OCI-LY7 (cell line): ENCODE results near the gene FOXL3. TPM values are rescaled to one million over a fixed set of nuclear protein-coding genes. Genes with fewer than 3 reads are reported as not detected.

Source experiments
- BruUV-seq: library from RNA; stranded (reverse); fragments of 400-500 nt; replicated peaks from 2 replicates; lab custom pipeline; 2021; lab: Mats Ljungman, UMichigan
- CTCF ChIA-PET: fragments of 300-600 bp; sonication (Branson Sonifier 250); formaldehyde crosslinking; loops from one replicate; lab custom pipeline; 2022; ENCODE audit warnings: antibody characterized with exemption; ENCODE audit not compliant: unreplicated experiment; lab: Charles Lee
- POLR2A ChIA-PET: fragments of 300-600 bp; sonication (Branson Sonifier 250); formaldehyde crosslinking; loops from one replicate; lab custom pipeline; 2022; ENCODE audit warnings: antibody characterized with exemption; lab: Charles Lee
- DNase-seq: peaks from one replicate; pipeline ENCODE4 v3.0.0-alpha.2; 2015; ENCODE audit warnings: low spot score
- H2AFZ ChIP-seq: fragments of 200-600 bp; sonication (generic), shearing (Covaris generic); 2 replicates; pipeline ENCODE4 v1.6.1; 2014; ENCODE audit warnings: mild to moderate bottlenecking, antibody characterized with exemption, low read length, moderate library complexity
- H3K27ac ChIP-seq: fragments of 200-600 bp; sonication (generic); 2 replicates; pipeline ENCODE4 v1.5.1; 2014; ENCODE audit warnings: mixed run types, low read depth, mild to moderate bottlenecking, moderate library complexity, low read length, inconsistent platforms; ENCODE audit not compliant: poor library complexity, severe bottlenecking
- H3K36me3 ChIP-seq: fragments of 200-600 bp; sonication (generic); 2 replicates; pipeline ENCODE4 v1.6.1; 2014; ENCODE audit warnings: mild to moderate bottlenecking, antibody characterized with exemption, low read length, moderate library complexity, mixed read lengths; ENCODE audit not compliant: insufficient read depth
- H3K4me1 ChIP-seq: fragments of 200-600 bp; sonication (generic); 2 replicates; pipeline ENCODE4 v1.5.1; 2014; ENCODE audit warnings: mild to moderate bottlenecking, low read length; ENCODE audit not compliant: insufficient read depth, poor library complexity, severe bottlenecking
- H3K4me2 ChIP-seq: fragments of 200-600 bp; sonication (generic); 2 replicates; pipeline ENCODE4 v1.6.1; 2014; ENCODE audit warnings: mild to moderate bottlenecking, low read length
- H3K4me3 ChIP-seq: fragments of 200-600 bp; sonication (generic); 2 replicates; pipeline ENCODE4 v1.5.1; 2014; ENCODE audit warnings: mild to moderate bottlenecking, low read depth, low read length; ENCODE audit not compliant: poor library complexity, severe bottlenecking
- H3K79me2 ChIP-seq: fragments of 200-600 bp; sonication (generic); 2 replicates; pipeline ENCODE4 v1.6.1; 2016; ENCODE audit warnings: low read depth, mild to moderate bottlenecking, low read length, moderate library complexity, mixed read lengths; ENCODE audit not compliant: insufficient read depth
- H3K9me2 ChIP-seq: fragments of 200-600 bp; sonication (generic); 2 replicates; pipeline ENCODE4 v1.6.1; 2016; ENCODE audit warnings: mild to moderate bottlenecking, low read length, mixed read lengths; ENCODE audit not compliant: insufficient read depth
- H3K9me3 ChIP-seq: fragments of 200-600 bp; sonication (generic); 2 replicates; pipeline ENCODE4 v1.6.1; 2014; ENCODE audit warnings: mild to moderate bottlenecking, mixed run types, low read length, mixed read lengths
- H4K20me1 ChIP-seq: fragments of 200-600 bp; sonication (generic); 2 replicates; pipeline ENCODE4 v1.6.1; 2014; ENCODE audit warnings: mild to moderate bottlenecking, antibody characterized with exemption, low read length, moderate library complexity, mixed read lengths; ENCODE audit not compliant: insufficient read depth
- EZH2phosphoT487 ChIP-seq: fragments of 200-600 bp; sonication (generic); IDR thresholded peaks from 2 replicates; pipeline ENCODE4 v1.6.1; 2018; ENCODE audit warnings: low read depth, borderline replicate concordance, mild to moderate bottlenecking, mixed run types, antibody characterized with exemption, low read length, moderate library complexity, mixed read lengths
- intact Hi-C: fragments of 100-400 bp; cut with micrococcal nuclease; formaldehyde crosslinking; loops from one replicate; pipeline ENCODE4 v1.10.0; 2022; ENCODE audit not compliant: unreplicated experiment
- total RNA-seq, 2 experiments: library from RNA; depleted of rRNA in 1 of 2; stranded (reverse); fragments of >200 nt in 1 of 2; shearing (Covaris generic) in 1 of 2; gene quantifications; 2 replicates each; pipeline ENCODE4 v1.2.3, GENCODE V29; 2014 to 2022
- TF ChIP-seq, protein P1 (sequence below): fragments of 200-600 bp; sonication (generic); conservative IDR thresholded peaks from 2 replicates; pipeline ENCODE4 v1.5.1; 2014; ENCODE audit warnings: mild to moderate bottlenecking, antibody characterized with exemption, low read length, moderate library complexity, mixed read lengths

The FOXL3 gene
- total RNA-seq, 2 experiments from 2014 or later: not detected

DNA sequence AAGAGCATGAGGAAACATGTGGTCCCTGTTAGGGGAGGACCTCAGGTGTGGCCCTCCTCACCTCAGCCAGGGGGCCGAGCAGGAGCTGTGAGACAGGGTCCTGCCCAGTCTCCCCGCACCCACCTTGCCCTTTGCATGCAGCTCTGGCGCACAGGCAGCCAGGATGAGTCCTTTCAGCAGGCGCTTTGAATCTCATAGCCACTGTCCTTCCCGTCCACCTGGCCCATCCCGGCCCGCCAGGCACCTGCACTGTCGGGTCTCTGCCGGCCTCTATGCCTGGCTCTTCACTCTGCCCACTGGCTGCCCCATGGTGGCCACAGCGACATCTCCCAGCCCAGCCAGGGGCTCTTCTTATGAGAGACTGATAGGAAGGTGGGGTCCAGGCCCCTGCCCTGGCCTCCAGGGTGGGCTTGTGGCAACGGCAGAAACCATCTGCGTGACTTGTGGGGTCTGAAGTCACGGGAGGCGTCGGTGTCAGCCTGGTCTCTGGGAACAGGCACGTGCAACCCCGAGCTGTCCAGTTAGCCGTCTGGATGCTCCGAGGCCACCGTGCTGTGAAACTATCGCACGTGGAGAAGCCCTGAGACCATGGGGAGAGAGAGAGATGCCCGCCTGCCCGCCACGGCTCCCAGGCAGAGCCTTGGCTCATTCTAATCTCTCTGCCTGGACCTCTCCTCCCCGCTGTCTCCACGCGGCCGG, 37.4 kb downstream of the FOXL3 start:
- no peak overlapping the region for H3K4me2 ChIP-seq
- H3K9me2 ChIP-seq: no peaks in the 10 kb centered on the region
- no peak overlapping the region for H2AFZ ChIP-seq
- intact Hi-C loops: no loop called here
- ChIA-PET POLR2A (no interaction called here), CTCF (no interaction called here)
- no peak for DNase-seq
- TF ChIP-seq, protein P1, sequence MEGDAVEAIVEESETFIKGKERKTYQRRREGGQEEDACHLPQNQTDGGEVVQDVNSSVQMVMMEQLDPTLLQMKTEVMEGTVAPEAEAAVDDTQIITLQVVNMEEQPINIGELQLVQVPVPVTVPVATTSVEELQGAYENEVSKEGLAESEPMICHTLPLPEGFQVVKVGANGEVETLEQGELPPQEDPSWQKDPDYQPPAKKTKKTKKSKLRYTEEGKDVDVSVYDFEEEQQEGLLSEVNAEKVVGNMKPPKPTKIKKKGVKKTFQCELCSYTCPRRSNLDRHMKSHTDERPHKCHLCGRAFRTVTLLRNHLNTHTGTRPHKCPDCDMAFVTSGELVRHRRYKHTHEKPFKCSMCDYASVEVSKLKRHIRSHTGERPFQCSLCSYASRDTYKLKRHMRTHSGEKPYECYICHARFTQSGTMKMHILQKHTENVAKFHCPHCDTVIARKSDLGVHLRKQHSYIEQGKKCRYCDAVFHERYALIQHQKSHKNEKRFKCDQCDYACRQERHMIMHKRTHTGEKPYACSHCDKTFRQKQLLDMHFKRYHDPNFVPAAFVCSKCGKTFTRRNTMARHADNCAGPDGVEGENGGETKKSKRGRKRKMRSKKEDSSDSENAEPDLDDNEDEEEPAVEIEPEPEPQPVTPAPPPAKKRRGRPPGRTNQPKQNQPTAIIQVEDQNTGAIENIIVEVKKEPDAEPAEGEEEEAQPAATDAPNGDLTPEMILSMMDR: no peak
- no peak for TF ChIP-seq EZH2phosphoT487
- no peaks in the 10 kb centered on the region for H3K4me1 ChIP-seq
- H3K9me3 ChIP-seq: no peaks in the 10 kb centered on the region
- no peaks in the 10 kb centered on the region for H4K20me1 ChIP-seq
- no peaks in the 10 kb centered on the region for H3K79me2 ChIP-seq
- H3K27ac ChIP-seq: no peak overlapping the region
- no peaks in the 10 kb centered on the region for H3K36me3 ChIP-seq
- no peak overlapping the region for H3K4me3 ChIP-seq
- BruUV-seq: no TSS peak

DNA sequence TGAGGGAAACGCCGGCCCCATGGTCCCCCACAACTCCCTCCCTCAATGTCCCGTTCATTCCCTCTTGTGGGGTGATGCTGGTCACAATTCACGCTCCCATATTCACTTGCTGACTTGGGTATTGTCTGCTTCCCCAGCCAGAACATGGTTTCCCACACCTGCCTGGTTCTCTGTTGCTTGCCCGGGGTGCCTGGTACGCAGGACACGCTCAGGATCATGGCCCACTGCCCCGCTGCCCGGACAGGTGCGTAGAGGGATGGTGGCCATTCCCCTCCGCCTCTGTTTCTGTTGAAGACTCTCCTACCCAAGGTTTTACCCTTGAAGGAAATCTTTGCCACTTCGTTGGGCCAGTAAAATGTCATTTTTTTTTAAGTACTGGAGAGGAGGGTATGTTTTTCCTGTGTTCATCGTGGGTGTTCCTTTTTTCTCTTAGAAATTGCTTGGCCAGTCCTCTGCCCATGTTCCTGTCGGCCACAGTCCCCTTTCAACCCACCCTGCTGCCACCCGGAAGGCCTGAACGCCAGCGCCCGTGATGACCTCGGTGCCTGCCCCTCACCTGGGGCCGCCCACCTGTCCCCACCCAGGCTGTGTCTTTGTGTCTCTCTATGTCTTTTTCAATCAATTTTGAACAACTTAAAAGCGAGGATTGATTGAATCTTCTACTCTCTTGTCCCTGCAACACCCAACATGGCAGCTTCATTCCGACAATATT, 38.2 kb downstream of the FOXL3 start:
- Histone ChIP-seq H3K9me3 (no peaks in the 10 kb centered on the region), H3K27ac (no peak overlapping the region), H3K79me2 (no peaks in the 10 kb centered on the region), H2AFZ (no peak overlapping the region), H4K20me1 (no peaks in the 10 kb centered on the region), H3K4me3 (no peak overlapping the region), H3K36me3 (no peaks in the 10 kb centered on the region), H3K4me1 (no peaks in the 10 kb centered on the region), H3K4me2 (no peak overlapping the region), H3K9me2 (no peaks in the 10 kb centered on the region)
- CTCF ChIA-PET: no interaction called here
- TF ChIP-seq EZH2phosphoT487: no peak
- TF ChIP-seq, protein P1: no peak
- POLR2A ChIA-PET: interaction anchor here (0.6 kb wide), 1 partner anchor 313 kb away, joined by 3 read pairs; no protein-coding TSS in a partner anchor
- no peak for DNase-seq
- intact Hi-C loops: no loop called here
- BruUV-seq: no TSS peak
